ENCODE results near the gene CLDN10. TPM values are rescaled to one million over a fixed set of nuclear protein-coding genes. Genes with fewer than 3 reads are reported as not detected.

The CLDN10 gene
- total and polyA plus RNA-seq, 2 donors (not counting 3 experiments of a cell fraction or from before 2014, with no cell fraction given), result 0.49 to 0.69 TPM

DNA sequence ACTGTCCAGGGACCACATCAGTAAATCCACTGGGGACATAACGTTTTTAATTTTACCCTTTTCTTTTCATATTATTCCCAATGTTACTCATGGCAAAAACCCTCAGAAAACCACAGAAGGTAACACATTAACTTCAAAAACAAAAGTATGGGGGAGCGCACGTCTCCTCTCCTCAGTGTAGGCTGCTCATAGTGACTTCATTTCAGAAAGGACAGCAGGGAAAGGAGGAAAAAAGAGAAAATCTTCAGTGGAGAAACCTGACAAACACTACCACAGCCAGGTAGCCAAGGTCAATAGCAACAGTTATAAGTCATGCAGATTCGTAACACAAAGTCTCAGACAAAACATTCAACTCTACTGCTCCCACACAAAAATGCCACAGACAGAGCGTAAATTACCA, 70.6 kb downstream of the CLDN10 start:
- Histone ChIP-seq H3K9me3 (replicated peaks; ENCODE audit: control insufficient read depth, insufficient read depth, low read length) (no peaks in the 10 kb centered on the region), H3K9me1 (replicated peaks; ENCODE audit: control insufficient read depth, extremely low read depth, insufficient read depth, low read length) (no peaks in the 10 kb centered on the region), H3K4me1 (ENCODE audit: control insufficient read depth, extremely low read depth, insufficient read depth, low read length) (no peaks in the 10 kb centered on the region), H3K4me3 (replicated peaks in 1 of 3; ENCODE audit: insufficient read depth in 1 of 3, low read depth in 1 of 3, low read length in 3 of 3) (no peak overlapping the region), H3K4me2 (ENCODE audit: insufficient read depth, low read length) (no peak overlapping the region), H3K27me3 (ENCODE audit: control insufficient read depth in 2 of 2, insufficient read depth in 2 of 2, low read length in 2 of 2) (no peaks in the 10 kb centered on the region), H3K9ac (replicated peaks; ENCODE audit: extremely low read depth, insufficient read depth, low read length) (no peak overlapping the region), H2AFZ (ENCODE audit: low read depth, low read length) (no peak overlapping the region), H4K20me1 (replicated peaks; ENCODE audit: control insufficient read depth, extremely low read depth, insufficient read depth, low read length) (peaks cover 2% of the 10 kb centered on the region), H3K79me2 (ENCODE audit: control insufficient read depth, insufficient read depth, low read length) (no peaks in the 10 kb centered on the region), H3K36me3 (ENCODE audit: control insufficient read depth in 2 of 2, extremely low read depth in 1 of 2, insufficient read depth in 2 of 2, low read length in 2 of 2) (peaks cover 17 to 19% of the 10 kb centered on the region in 2 experiments), H3K27ac (ENCODE audit: insufficient read depth, low read depth, low read length) (no peak overlapping the region)
- FAIRE-seq, result no peak
- intact Hi-C loops (cut with micrococcal nuclease), result no loop called here
- DNase-seq (ENCODE audit: low read depth, low spot score), result no peak
- CTCF ChIA-PET, result interaction anchor here (0.8 to 7.5 kb wide), 12 partner anchors 10 to 434 kb away, joined by 3 to 286 read pairs (median 10); partner anchors contain the start of gene DZIP1
- BruUV-seq (replicated peaks), result no TSS peak
- TF ChIP-seq, protein P1, sequence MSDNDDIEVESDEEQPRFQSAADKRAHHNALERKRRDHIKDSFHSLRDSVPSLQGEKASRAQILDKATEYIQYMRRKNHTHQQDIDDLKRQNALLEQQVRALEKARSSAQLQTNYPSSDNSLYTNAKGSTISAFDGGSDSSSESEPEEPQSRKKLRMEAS (IDR thresholded peaks at IDR 0.05; ENCODE audit: insufficient read depth, insufficient read length), result no peak
- TF ChIP-seq MYC (IDR thresholded peaks at IDR 0.05; ENCODE audit: low read depth, low read length) (no peak), JUN (IDR thresholded peaks at IDR 0.05; ENCODE audit: borderline replicate concordance, insufficient read depth, insufficient read length, low read depth) (no peak), GATA2 (IDR thresholded peaks at IDR 0.05; ENCODE audit: insufficient read depth, insufficient read length, low read depth, low read length) (no peak), POLR2AphosphoS5 (IDR thresholded peaks at IDR 0.05; ENCODE audit: insufficient read depth, low read depth, low read length) (no peak), POLR2A (IDR thresholded peaks at IDR 0.05; ENCODE audit: low read depth, low read length) (no peak), EZH2 (IDR thresholded peaks at IDR 0.05; ENCODE audit: borderline replicate concordance, low read depth, low read length, severe bottlenecking) (no peak), FOS (IDR thresholded peaks at IDR 0.05; ENCODE audit: borderline replicate concordance, insufficient read depth, low read length) (no peak)
- TF ChIP-seq, protein P2, sequence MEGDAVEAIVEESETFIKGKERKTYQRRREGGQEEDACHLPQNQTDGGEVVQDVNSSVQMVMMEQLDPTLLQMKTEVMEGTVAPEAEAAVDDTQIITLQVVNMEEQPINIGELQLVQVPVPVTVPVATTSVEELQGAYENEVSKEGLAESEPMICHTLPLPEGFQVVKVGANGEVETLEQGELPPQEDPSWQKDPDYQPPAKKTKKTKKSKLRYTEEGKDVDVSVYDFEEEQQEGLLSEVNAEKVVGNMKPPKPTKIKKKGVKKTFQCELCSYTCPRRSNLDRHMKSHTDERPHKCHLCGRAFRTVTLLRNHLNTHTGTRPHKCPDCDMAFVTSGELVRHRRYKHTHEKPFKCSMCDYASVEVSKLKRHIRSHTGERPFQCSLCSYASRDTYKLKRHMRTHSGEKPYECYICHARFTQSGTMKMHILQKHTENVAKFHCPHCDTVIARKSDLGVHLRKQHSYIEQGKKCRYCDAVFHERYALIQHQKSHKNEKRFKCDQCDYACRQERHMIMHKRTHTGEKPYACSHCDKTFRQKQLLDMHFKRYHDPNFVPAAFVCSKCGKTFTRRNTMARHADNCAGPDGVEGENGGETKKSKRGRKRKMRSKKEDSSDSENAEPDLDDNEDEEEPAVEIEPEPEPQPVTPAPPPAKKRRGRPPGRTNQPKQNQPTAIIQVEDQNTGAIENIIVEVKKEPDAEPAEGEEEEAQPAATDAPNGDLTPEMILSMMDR (IDR thresholded peaks at IDR 0.05; ENCODE audit: extremely low read depth in 1 of 2, insufficient read depth in 1 of 2, low read depth in 1 of 2, low read length in 2 of 2), result no peak
- dilution Hi-C loops (cut with MboI; ENCODE audit: extremely low pct_ligation_motif_present, low sequenced_read_pairs), result no loop called here
- POLR2A ChIA-PET, result no interaction called here

All from endothelial cell of umbilical vein (primary cell).